ENCODE data around the gene DYNLT2B. TPM values are rescaled to one million over a fixed set of nuclear protein-coding genes. Genes with fewer than 3 reads are reported as not detected.

The DYNLT2B gene
- total RNA-seq, 4 donors from 2014 or later, result 1.1 to 5.6 (median 3.5) TPM

GRCh38 chr3:196339044-196339443, 21.0 kb upstream of the DYNLT2B start:
- no peak for TF ChIP-seq CTCF (IDR thresholded peaks at IDR 0.05; ENCODE audit: low read depth)

- TF ChIP-seq CTCF (IDR thresholded peaks at IDR 0.05; ENCODE audit: low read depth), result no peak
Observed at GRCh38 chr3:196336319-196337145, 18.5 kb upstream of the DYNLT2B start.

- TF ChIP-seq CTCF (IDR thresholded peaks at IDR 0.05; ENCODE audit: low read depth), result no peak
Observed at GRCh38 chr3:196335503-196335948, 17.5 kb upstream of the DYNLT2B start.

GRCh38 chr3:196334982-196335381, 16.9 kb upstream of the DYNLT2B start:
- no peak for TF ChIP-seq CTCF (IDR thresholded peaks at IDR 0.05; ENCODE audit: low read depth)

GRCh38 chr3:196332168-196332567, 14.1 kb upstream of the DYNLT2B start:
- no peak for TF ChIP-seq CTCF (IDR thresholded peaks at IDR 0.05; ENCODE audit: low read depth)

- no peak for TF ChIP-seq CTCF (IDR thresholded peaks at IDR 0.05; ENCODE audit: low read depth)
Observed at GRCh38 chr3:196327405-196327804, 9.4 kb upstream of the DYNLT2B start.

GRCh38 chr3:196326936-196327335, 8.9 kb upstream of the DYNLT2B start:
- no peak for TF ChIP-seq CTCF (IDR thresholded peaks at IDR 0.05; ENCODE audit: low read depth)

Data from subcutaneous adipose tissue (tissue), 4 donors.